Myocyte (in vitro differentiated cells): ENCODE results near the gene CYP4F2. TPM values are rescaled to one million over a fixed set of nuclear protein-coding genes. Genes with fewer than 3 reads are reported as not detected.
"Not testable (repeated sequence)": the region's sequence is repeated elsewhere in the genome, so short reads cannot be mapped to it uniquely, and the experiment has no call there.

Source experiments
- DNase-seq: peaks from one replicate; pipeline ENCODE4 v3.0.0-alpha.2; 2012; ENCODE audit warnings: low read depth
- polyA plus RNA-seq: library from polyadenylated mRNA; unstranded; fragments of >200 nt; gene quantifications from one replicate; pipeline ENCODE4 v1.2.1, GENCODE V29; 2012; ENCODE audit warnings: missing spikeins
- total RNA-seq: library from RNA; depleted of rRNA; stranded (reverse); fragments of >200 nt; gene quantifications from 2 replicates; pipeline ENCODE4 v1.2.3, GENCODE V29; 2014

CYP4F2 gene
- total RNA-seq: not detected in 2 replicates
- not detected for polyA plus RNA-seq

GRCh38 chr19:15897738-15898276 lies at the start of gene CYP4F2:
Gene CYP4F2 (minus strand): TSS chr19:15898074. CDS start chr19:15897611, 463 bp downstream.
- no peak for DNase-seq

DNA sequence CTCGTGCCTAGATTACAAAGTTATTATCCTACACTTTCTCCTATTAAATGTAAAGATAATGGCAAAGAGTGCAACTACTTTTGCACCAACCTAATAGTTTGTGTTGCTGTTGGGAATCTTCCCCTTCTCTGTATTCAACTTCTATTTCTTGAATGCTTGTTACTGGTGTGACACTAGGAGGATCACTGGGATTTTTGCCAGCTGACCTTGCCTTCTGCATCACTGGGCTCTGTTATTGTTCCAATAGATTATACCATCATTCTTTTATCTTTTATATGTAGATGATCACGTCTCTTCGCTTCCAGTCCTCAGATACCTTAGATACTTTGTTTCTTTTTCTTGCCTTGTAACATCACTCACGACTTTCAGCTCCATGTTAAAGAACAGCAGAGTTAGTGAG lies 47.4 kb upstream of the CYP4F2 start:
- DNase-seq: no peak

GRCh38 chr19:15944401-15944800 lies 46.5 kb upstream of the CYP4F2 start:
- no peak for DNase-seq

DNA sequence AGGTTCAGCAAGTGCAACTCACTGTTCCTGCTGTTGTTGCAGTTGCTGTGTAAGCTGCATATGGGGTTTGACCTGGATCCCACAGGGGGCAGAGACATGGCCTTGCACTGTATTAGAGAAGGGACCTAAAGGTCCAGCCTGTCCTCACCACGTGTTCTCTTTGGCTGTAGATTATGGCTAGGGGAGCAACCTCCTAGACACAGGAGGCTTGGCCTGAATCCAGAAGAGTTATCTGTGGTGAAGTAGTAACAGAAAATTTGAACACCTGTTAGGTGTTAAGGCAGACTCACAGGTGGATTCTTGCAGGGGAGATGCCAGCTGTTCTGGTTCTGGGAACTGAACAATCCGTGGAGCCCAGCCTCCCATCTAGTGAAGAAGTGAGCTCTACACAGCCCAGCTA lies 39.9 kb upstream of the CYP4F2 start:
- no peak for DNase-seq

- no peak for DNase-seq
Measured at GRCh38 chr19:15936950-15937349, 39.1 kb upstream of the CYP4F2 start.

DNA sequence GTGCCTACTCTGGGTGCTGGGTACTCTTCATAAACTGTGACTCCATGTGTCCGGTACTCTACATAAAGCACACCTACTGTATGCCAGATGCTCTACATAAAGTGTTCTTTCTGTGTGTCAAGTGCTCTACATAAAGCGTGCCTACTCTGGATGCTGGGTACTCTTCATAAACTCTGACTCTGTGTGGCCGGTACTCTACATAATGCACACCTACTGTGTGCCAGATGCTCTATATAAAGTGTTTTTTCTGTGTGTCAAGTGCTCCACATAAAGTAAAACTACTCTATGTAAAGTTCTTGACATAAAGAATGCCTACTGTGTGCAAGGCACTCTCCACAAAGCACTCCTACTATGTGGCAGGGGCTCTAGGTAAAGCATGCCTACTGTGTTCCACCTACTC lies 38.3 kb upstream of the CYP4F2 start:
- no peak for DNase-seq

- no peak for DNase-seq
Measured at GRCh38 chr19:15935167-15935702, 37.4 kb upstream of the CYP4F2 start.

DNA sequence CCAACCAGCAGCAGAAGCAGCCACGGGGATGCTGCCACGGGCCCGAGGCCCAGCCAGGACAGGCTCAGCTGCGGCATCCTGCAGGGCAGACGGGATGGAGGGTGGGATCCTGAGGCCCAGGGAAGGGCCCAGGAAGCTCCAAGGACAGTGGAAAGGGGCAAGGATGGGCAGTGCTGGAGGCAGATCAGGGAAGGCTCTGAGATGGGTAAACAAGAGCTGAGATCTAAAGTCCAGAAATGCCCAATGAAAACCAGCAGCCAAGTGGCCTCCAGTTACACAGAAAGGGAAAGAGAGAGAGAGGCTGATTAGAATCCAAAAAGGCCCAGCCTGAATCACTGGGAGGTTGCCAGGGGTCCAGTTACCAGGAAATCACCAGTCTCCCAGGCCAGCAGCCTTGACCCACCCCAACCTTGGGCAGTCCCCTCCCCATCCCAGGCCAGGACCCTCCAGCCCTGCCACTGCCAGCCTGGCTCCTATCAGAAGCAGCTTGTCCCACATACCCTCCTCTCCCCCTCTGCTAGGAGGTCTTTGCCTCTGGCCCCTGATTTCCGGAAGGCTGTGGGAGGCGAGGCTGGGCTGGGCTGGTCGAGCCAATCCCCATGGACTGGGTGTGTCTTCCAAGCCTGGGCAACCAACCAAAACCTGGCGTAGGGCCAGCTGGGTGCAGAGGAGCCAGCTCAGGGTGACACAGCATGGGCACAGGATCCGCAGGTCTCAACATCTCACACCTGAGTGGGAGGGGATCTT lies 36.6 kb upstream of the CYP4F2 start, which contains the start of gene CYP4F11:
Gene CYP4F11 (minus strand): TSS at position 198 of the 747 bp plus-strand sequence. CDS start 121 bp downstream, at position 77.
- peak; percentile 7 for DNase-seq

GRCh38 chr19:15933761-15934331 lies 36.0 kb upstream of the CYP4F2 start:
- DNase-seq: not testable (repeated sequence)

GRCh38 chr19:15928321-15928720 lies 30.4 kb upstream of the CYP4F2 start:
- no peak for DNase-seq

DNA sequence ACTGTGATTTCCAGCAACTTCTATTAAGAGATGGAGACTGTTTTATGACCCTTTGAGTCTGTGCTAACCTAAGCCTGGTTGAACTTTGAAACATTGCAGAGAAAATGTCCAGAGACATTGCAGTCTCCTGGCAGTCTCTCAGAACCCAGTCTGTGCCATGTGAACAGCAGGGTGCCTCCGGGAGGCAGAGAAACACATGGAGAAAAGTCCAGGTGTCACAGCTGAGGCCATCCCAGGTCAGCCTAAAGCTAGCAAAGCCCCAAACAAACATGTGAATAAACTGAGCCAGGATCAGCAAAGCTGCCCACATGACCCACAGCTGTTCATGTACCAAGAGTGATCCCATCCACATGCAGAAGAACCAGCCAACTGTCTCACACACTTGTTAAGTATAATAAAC lies 28.6 kb upstream of the CYP4F2 start:
- DNase-seq: no peak

GRCh38 chr19:15923702-15924101 lies 25.8 kb upstream of the CYP4F2 start:
- DNase-seq: no peak

DNA sequence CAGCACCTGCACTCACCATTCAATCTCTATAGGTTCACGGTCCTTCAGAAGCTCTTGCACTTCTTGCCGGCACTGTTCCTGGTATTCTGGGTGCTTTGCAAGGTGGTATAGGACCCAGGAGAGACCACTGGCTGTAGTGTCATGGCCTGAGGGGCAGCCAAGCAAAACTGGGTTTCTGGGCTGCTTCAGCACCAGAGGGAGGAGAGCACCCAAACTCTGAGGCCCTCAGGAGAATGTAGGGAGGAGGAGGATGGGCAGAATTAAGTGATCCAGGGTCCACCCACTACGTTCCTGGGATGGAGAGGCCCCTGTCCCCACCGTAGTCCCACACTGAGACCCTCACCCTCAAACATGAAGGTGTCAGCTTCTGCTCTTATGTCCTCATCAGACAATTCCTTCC lies 24.1 kb upstream of the CYP4F2 start:
- no peak for DNase-seq

DNA sequence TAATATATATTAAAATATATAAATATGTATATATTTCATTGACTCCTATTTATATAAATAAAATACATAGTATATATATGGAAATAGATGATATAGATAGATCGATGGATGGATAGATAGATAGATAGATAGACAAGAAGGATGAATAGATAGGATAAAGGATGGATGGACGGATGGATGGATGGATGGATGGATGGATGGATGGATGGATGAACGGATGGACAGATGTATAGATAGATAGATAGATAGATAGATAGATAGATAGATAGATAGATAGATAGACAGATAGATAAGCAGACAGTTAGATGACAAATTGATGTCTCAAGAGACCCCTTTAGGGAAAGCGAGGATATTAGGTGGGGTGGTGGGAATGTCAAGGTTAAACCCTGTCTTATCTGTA lies 21.4 kb upstream of the CYP4F2 start:
- no peak for DNase-seq

- DNase-seq: no peak
Measured at GRCh38 chr19:15915109-15915508, 17.2 kb upstream of the CYP4F2 start.

DNA sequence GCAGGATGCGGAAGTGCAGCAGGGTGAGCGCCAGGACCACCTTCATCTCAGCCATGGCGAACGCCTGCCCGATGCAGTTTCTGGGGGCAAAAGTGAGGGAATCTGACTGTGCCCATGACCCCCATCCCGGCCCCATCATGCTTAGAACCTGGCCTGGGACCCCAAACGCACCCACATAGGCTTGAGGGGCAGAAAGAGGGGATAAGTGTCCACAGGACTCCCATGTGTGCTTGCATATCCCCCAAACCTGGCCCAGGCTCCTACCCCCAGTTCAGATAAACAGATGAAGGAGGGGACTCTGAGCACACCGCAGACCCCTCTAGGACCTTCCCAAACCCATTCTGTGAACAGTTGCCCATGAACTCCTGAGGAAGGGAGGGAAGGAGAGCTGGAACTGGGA lies 16.0 kb upstream of the CYP4F2 start:
- no peak for DNase-seq

GRCh38 chr19:15913384-15913783 lies 15.5 kb upstream of the CYP4F2 start:
- DNase-seq: no peak

GRCh38 chr19:15911599-15912235 lies 13.8 kb upstream of the CYP4F2 start:
- no peak for DNase-seq

GRCh38 chr19:15905026-15905425 lies 7.2 kb upstream of the CYP4F2 start:
- no peak for DNase-seq

GRCh38 chr19:15902898-15903297 lies 5.0 kb upstream of the CYP4F2 start:
- not testable (repeated sequence) for DNase-seq

DNA sequence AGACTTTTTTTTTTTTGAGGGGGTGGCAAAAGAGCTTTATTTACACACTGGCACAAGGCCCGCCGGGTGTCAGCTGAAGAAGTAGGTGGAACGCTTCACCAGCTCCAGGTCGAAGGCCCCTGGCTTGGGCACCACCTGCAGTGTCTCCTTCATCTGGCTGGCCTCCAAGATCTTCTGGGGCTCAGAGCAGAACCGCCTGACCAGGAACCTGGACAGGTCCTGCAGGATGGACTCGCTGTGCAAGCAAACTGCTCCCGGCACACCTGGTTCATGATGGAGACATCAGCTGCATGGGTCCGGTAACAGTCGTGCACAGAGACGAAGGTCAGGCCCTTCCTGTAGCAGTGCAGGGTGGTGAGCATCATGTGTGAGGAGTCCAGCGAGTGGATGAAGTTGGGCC lies 4.4 kb upstream of the CYP4F2 start:
- DNase-seq: no peak

- no peak for DNase-seq
Measured at GRCh38 chr19:15900504-15900903, 2.6 kb upstream of the CYP4F2 start.
